HG02884 (cell line): ENCODE results near the gene MED13.
A peak's percentile ranks its signal among the peaks of the same experiment; 100 is the strongest.
"Not testable (repeated sequence)": the region's sequence is repeated elsewhere in the genome, so short reads cannot be mapped to it uniquely, and the experiment has no call there.

Experiments used
- ATAC-seq: cut with Tn5 transposase; IDR thresholded peaks from one replicate; pipeline ENCODE4 v1.9.1; 2021; ENCODE audit warnings: mild to moderate bottlenecking, moderate library complexity; ENCODE audit not compliant: unreplicated experiment

MED13 gene

GRCh38 chr17:62090868-62091267, 25.8 kb upstream of the MED13 start:
- ATAC-seq: no peak

- ATAC-seq: no peak
Observed at GRCh38 chr17:62090021-62090824, 25.1 kb upstream of the MED13 start.

GRCh38 chr17:62089334-62089733, 24.3 kb upstream of the MED13 start:
- no peak for ATAC-seq

GRCh38 chr17:62086737-62087136, 21.7 kb upstream of the MED13 start:
- ATAC-seq: no peak

DNA sequence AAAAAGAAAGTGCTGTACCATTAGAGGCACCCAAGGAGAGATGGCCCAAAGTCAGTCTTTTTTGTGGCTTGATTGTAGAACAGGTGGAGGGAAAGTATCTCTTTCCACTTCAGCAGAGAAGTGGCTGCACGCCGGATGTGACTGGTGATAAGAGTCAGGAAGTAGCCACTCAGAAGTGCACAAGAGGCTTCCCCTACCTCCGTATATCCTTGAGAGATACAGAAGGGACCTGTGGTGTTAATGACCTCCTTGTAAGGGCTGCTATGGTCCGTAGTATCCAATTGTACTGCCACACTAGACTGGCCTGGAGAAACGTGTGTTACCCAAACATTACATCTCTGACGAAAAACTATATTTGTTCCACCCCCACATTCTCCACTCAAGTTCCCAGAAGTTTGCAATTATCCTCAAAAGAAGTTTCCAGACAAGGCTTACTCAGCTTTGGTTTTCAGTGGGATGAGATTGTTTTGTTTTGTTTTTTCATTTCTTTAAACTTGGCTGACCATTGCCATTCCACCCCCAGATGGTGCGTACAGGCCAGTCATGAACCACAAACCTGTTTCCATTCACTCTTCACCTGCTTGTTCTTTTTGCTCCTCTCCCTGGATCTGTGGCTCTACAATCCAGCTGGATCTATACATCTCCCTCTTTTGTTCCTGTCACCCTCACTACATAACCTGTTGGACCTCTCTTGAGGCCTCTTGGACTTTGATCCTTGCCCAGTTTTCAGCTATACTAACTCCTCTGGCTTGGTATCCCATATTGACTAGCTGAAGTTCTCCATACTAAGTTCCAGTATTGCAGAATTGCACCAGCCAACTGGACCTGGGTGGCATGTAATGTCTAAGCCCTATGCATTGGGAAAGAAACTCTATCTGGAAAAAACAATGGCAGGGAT, 20.7 kb upstream of the MED13 start:
- ATAC-seq: no peak

DNA sequence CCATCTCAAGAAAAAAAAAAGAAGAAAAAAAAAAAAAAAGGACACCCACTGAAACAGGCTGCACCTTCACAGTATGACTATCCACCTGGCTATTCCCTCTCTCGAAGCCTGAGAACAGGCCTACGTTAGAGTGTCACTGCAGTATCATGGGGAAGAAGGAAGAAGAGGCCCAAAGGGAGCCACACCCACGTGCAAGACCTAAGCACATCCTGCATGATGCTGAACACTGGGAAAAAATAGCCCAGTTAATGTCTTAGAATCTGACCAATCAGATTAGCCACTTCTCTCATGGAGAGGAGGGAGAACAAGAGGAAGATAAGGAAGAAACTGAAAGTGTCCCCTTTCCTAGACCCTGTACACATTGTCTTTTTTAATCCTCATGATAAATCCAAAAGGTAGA, 19.5 kb upstream of the MED13 start:
- no peak for ATAC-seq

GRCh38 chr17:62083651-62084050, 18.6 kb upstream of the MED13 start:
- ATAC-seq: no peak

DNA sequence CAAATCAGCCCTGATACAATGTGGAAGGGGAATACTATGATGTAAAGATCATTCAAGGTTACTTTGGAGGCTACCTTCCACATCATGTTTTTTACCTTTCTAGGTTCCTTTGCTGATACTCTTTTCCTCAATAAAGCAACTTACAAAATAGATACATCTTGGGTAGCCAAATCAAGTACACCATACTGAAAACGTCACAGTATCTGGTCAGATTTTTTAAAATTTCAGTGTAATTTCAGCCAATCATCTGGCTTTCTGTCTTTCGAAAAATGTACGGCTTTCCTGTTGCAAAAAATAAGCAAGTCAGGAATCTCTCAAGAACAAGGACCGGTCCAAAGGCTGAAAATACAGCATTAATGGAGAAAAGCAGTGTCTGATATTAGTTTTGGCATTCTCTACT, 15.6 kb upstream of the MED13 start:
- ATAC-seq: no peak

GRCh38 chr17:62078009-62078408, 12.9 kb upstream of the MED13 start:
- no peak for ATAC-seq

- no peak for ATAC-seq
Observed at GRCh38 chr17:62076864-62077788, 12.0 kb upstream of the MED13 start.

DNA sequence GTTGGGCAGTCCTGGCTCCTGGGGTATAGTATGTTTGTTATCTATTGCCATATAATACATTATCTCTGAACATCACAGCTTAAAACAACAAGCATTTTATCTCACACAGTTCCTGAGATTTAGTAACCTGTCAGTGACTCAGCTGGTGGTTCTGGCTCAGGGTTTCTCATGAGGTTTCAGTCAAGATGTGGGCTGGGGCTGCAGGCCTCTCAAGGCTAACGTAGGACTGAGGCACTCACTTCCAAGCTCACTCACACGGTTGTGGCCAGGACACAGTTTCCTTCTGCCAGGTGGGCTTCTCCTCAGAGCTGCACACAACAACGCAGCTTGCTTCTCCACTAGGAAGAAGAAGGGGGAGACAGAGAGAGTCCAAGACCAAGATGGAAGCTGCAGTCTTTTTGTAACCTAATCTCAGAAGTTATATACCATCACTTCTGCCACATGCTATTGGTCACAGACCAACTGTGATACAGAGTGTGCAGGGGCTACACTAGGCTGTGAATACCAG, 10.3 kb upstream of the MED13 start:
- no peak for ATAC-seq

DNA sequence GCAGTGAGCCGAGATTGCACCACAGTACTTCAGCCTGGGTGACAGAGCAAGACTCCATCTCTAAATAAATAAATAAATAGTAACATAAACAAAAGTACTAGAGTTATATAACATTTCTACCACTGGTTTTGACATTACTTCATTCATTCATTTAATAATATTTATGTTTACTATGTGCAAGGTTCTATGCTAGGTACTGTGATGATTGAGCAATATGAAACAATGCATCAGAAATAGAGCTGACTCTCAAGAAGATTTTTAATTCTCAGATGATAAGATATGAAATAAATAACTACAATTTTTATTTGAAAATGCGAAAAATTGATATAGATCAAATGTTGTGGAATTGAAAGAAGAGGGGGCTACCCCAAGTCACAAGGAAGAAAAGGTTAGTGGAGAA, 8.9 kb upstream of the MED13 start:
- ATAC-seq: no peak

- not testable (repeated sequence) for ATAC-seq
Observed at GRCh38 chr17:62072855-62073254, 7.8 kb upstream of the MED13 start.

DNA sequence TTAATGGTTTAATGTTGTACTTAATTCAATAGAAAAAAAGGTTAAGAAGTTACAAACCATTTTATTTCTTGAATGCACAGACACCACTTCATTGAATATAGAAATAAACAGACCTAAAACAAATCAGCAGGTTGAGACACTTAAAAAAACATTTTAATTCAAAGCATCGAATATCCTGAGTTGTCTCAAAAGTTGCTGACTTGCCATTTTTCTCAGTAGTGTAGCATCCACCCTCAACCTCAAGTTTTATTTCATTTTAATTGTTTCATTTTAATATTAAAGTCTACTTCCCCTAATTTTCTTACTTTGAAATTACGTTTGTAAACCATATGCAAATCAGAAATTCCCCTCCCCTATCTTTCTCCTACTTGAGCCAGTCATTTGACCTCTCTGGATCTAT, 5.8 kb upstream of the MED13 start:
- no peak for ATAC-seq

GRCh38 chr17:62067165-62068145, 2.4 kb upstream of the MED13 start:
- ATAC-seq: no peak

- ATAC-seq: peak; percentile 93
Observed at GRCh38 chr17:62065611-62066468, 762 bp upstream of the MED13 start.

- ATAC-seq: no peak
Observed at GRCh38 chr17:62064029-62064790, 868 bp downstream of the MED13 start.

DNA sequence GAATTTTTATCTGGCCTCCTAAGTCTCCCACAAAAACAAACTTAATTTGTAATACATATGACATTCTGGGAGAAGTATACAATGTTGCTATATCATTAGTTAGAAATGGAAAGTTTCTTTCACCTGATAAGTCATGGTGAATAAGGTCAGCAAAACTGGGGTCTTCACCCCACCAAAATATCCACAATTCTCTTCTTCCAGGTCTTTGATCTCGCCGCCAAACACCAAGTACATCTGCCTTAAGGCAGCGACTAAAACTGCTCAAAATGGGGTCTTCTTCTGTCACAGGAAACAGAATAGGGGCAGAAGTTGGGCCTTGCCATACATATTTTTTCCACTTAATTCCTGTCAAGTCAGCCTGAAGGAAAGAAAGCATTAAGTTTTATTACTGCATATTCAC, 2.1 kb downstream of the MED13 start:
- ATAC-seq: no peak
